ENCODE data around the gene SIVA1.
"Not testable (repeated sequence)": the region's sequence is repeated elsewhere in the genome, so short reads cannot be mapped to it uniquely, and the experiment has no call there.

The SIVA1 gene

GRCh38 chr14:104749111-104749649, 3.8 kb upstream of the SIVA1 start:
- no peak for ATAC-seq
- no peak for TF ChIP-seq RARB (CRISPR knock-in tag; IDR thresholded peaks at IDR 0.05)
- no peak for TF ChIP-seq ZNF8 (CRISPR knock-in tag; IDR thresholded peaks at IDR 0.05)

DNA sequence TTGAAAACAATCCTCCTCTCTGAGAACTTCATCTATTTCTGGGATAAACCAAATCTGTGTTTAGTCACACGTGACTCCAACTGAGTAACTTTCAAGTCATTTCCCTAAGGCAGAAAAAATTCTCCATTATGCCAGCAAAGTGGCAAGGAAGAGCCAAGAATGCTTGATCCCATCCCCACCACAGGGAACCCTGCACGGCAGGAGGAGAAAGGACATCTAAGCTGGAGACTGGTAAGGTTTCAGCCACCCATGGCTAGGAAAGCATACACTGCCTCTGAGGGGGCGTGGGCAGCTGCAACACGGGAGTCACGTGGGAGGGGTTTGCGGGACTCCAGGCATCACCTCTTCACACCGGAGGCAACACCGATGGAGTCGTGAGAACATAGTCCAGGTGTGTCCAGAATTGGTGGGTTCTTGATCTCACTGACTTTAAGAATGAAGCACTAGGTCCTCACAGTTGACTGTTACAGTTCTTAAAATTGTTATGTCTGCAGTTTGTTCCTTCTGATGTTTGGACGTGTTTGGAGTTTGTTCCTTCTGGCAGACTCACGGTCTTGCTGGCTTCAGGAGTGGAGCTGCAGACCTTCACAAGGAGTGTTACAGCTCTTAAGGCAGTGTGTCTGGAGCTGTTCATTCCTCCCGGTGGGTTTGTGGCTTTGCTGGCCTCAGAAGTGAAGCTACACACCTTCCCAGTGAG, 2.7 kb upstream of the SIVA1 start:
- ATAC-seq, result no peak
- no peak for TF ChIP-seq ZNF8 (CRISPR knock-in tag; IDR thresholded peaks at IDR 0.05)
- TF ChIP-seq OSR1 (CRISPR knock-in tag; IDR thresholded peaks at IDR 0.05), result no peak
- TF ChIP-seq ZNF565 (CRISPR knock-in tag; conservative IDR thresholded peaks at IDR 0.05; ENCODE audit: low read depth), result no peak
- no peak for TF ChIP-seq PATZ1 (CRISPR knock-in tag; IDR thresholded peaks at IDR 0.05; ENCODE audit: borderline replicate concordance)
- TF ChIP-seq ZFP3 (CRISPR knock-in tag; IDR thresholded peaks at IDR 0.05), result no peak
- TF ChIP-seq GLIS3 (CRISPR knock-in tag; IDR thresholded peaks at IDR 0.05), result no peak
- TF ChIP-seq ISL1 (CRISPR knock-in tag; IDR thresholded peaks at IDR 0.05), result no peak
- no peak for TF ChIP-seq ZC3H10 (CRISPR knock-in tag; IDR thresholded peaks at IDR 0.05)
- TF ChIP-seq RARB (CRISPR knock-in tag; IDR thresholded peaks at IDR 0.05), result no peak
- no peak for TF ChIP-seq POU6F1 (CRISPR knock-in tag; IDR thresholded peaks at IDR 0.05; ENCODE audit: borderline replicate concordance, low read depth)
- no peak for TF ChIP-seq PPARA (CRISPR knock-in tag; IDR thresholded peaks at IDR 0.05; ENCODE audit: borderline replicate concordance)
- TF ChIP-seq, protein P1, sequence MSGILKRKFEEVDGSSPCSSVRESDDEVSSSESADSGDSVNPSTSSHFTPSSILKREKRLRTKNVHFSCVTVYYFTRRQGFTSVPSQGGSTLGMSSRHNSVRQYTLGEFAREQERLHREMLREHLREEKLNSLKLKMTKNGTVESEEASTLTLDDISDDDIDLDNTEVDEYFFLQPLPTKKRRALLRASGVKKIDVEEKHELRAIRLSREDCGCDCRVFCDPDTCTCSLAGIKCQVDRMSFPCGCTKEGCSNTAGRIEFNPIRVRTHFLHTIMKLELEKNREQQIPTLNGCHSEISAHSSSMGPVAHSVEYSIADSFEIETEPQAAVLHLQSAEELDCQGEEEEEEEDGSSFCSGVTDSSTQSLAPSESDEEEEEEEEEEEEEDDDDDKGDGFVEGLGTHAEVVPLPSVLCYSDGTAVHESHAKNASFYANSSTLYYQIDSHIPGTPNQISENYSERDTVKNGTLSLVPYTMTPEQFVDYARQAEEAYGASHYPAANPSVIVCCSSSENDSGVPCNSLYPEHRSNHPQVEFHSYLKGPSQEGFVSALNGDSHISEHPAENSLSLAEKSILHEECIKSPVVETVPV (CRISPR knock-in tag; IDR thresholded peaks at IDR 0.05), result no peak
- no peak for TF ChIP-seq ARNTL (CRISPR knock-in tag; IDR thresholded peaks at IDR 0.05; ENCODE audit: borderline replicate concordance, low read depth)

DNA sequence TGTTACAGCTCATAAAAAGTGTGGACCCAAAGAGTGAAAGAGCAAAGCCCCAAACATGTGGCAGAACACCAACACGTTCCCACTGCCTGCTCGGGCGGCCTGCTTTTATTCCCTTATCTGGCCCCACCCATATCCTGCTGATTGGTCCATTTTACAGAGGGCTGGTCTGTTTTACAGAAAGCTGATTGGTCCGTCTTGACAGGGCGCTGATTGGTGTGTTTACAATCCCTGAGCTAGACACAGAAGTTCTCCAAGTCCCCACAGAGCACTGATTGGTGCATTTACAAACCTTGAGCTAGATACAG, 2.2 kb upstream of the SIVA1 start:
- not testable (repeated sequence) for ATAC-seq

GRCh38 chr14:104751539-104752422, 1.2 kb upstream of the SIVA1 start:
- ATAC-seq, result no peak
- no peak for TF ChIP-seq RARB (CRISPR knock-in tag; IDR thresholded peaks at IDR 0.05)
- TF ChIP-seq ZNF8 (CRISPR knock-in tag; IDR thresholded peaks at IDR 0.05), result no peak
- TF ChIP-seq TOX (CRISPR knock-in tag; IDR thresholded peaks at IDR 0.05; ENCODE audit: borderline replicate concordance), result no peak
- TF ChIP-seq ZFP3 (CRISPR knock-in tag; IDR thresholded peaks at IDR 0.05), result no peak
- no peak for TF ChIP-seq ZC3H10 (CRISPR knock-in tag; IDR thresholded peaks at IDR 0.05)
- TF ChIP-seq ESRRG (CRISPR knock-in tag; IDR thresholded peaks at IDR 0.05), result no peak
- no peak for TF ChIP-seq PATZ1 (CRISPR knock-in tag; IDR thresholded peaks at IDR 0.05; ENCODE audit: borderline replicate concordance)
- TF ChIP-seq, protein P1 (CRISPR knock-in tag; IDR thresholded peaks at IDR 0.05), result no peak
- no peak for TF ChIP-seq GLIS3 (CRISPR knock-in tag; IDR thresholded peaks at IDR 0.05)

Measured in SK-N-SH treated with all-trans-retinoic acid at 6 μM for 48 hours (cell line).